WTC11 (cell line): ENCODE data around the gene AVP. TPM values are rescaled to one million over a fixed set of nuclear protein-coding genes. Genes with fewer than 3 reads are reported as not detected.

ENCODE experiments used
- ATAC-seq: fragments of 200-7000 bp; cut with Tn5 transposase; 2 replicates; pipeline ENCODE4 v1.10.0; 2021; ENCODE audit warnings: mild to moderate bottlenecking, moderate library complexity
- CTCF ChIA-PET: fragments of 300-600 bp; sonication (Branson Sonifier 250); formaldehyde crosslinking; loops from one replicate; lab custom pipeline; 2021; ENCODE audit warnings: antibody characterized with exemption; lab: Charles Lee
- POLR2A ChIA-PET: fragments of 350-600 bp; sonication (Branson Sonifier 250); formaldehyde crosslinking; loops from one replicate; lab custom pipeline; 2021; ENCODE audit warnings: antibody characterized with exemption; lab: Charles Lee
- DNase-seq: peaks from one replicate; pipeline ENCODE4 v3.0.0; 2021; ENCODE audit warnings: low spot score
- H3K27ac Mint-ChIP-seq: 2 replicates; pipeline ENCODE4 v1.8.0; 2021; ENCODE audit warnings: mixed read lengths
- H3K27me3 Mint-ChIP-seq: 2 replicates; pipeline ENCODE4 v1.8.0; 2021; ENCODE audit warnings: low read depth, mild to moderate bottlenecking, moderate library complexity, mixed read lengths
- H3K36me3 Mint-ChIP-seq: 2 replicates; pipeline ENCODE4 v1.8.0; 2021; ENCODE audit warnings: mixed read lengths
- H3K4me1 Mint-ChIP-seq: 2 replicates; pipeline ENCODE4 v1.8.0; 2022; ENCODE audit warnings: mixed read lengths
- H3K4me3 Mint-ChIP-seq: 2 replicates; pipeline ENCODE4 v1.8.0; 2021; ENCODE audit warnings: mild to moderate bottlenecking, moderate library complexity, mixed read lengths
- H3K9me3 Mint-ChIP-seq: 2 replicates; pipeline ENCODE4 v1.8.0; 2021; ENCODE audit warnings: mixed read lengths
- ATF2 ChIP-seq: sonication (generic); formaldehyde crosslinking; IDR thresholded peaks from 2 replicates; pipeline ENCODE4 v1.8.1; 2022; ENCODE audit warnings: low read depth, missing genetic modification reagents, borderline replicate concordance
- ATF6 ChIP-seq: sonication (generic); formaldehyde crosslinking; IDR thresholded peaks from 2 replicates; pipeline ENCODE4 v1.8.1; 2023; ENCODE audit warnings: mild to moderate bottlenecking, missing genetic modification reagents
- E2F1 ChIP-seq: sonication (generic); formaldehyde crosslinking; IDR thresholded peaks from 2 replicates; pipeline ENCODE4 v1.8.0; 2022; ENCODE audit warnings: mild to moderate bottlenecking, missing genetic modification reagents
- E2F4 ChIP-seq: sonication (generic); formaldehyde crosslinking; IDR thresholded peaks from 2 replicates; pipeline ENCODE4 v1.8.1; 2022; ENCODE audit warnings: low read depth, mild to moderate bottlenecking, moderate library complexity, missing genetic modification reagents, borderline replicate concordance
- FOXP4 ChIP-seq: sonication (generic); formaldehyde crosslinking; IDR thresholded peaks from 2 replicates; pipeline ENCODE4 v1.8.0; 2022; ENCODE audit warnings: mild to moderate bottlenecking, missing genetic modification reagents
- GRHL2 ChIP-seq: fragments of 250-450 bp; sonication (Bioruptor Pico); IDR thresholded peaks from 2 replicates; pipeline ENCODE4 v1.8.0; 2022; ENCODE audit warnings: mild to moderate bottlenecking, moderate library complexity; ENCODE audit not compliant: insufficient replicate concordance, severe bottlenecking
- HMGA2 ChIP-seq: fragments of 250-450 bp; sonication (Bioruptor Pico); IDR thresholded peaks from 2 replicates; pipeline ENCODE4 v1.4.0; 2021; ENCODE audit warnings: mild to moderate bottlenecking, moderate library complexity
- MLX ChIP-seq: sonication (generic); formaldehyde crosslinking; IDR thresholded peaks from 2 replicates; pipeline ENCODE4 v1.8.1; 2023; ENCODE audit warnings: mild to moderate bottlenecking, missing genetic modification reagents, moderate library complexity
- NFE2L1 ChIP-seq: sonication (generic); formaldehyde crosslinking; IDR thresholded peaks from 2 replicates; pipeline ENCODE4 v1.8.1; 2023; ENCODE audit warnings: missing genetic modification reagents
- NR3C1 ChIP-seq: sonication (generic); formaldehyde crosslinking; conservative IDR thresholded peaks from 2 replicates; pipeline ENCODE4 v1.8.1; 2023; ENCODE audit warnings: low read depth, mild to moderate bottlenecking, missing genetic modification reagents
- OVOL2 ChIP-seq: fragments of 250-450 bp; sonication (Bioruptor Pico); IDR thresholded peaks from 2 replicates; pipeline ENCODE4 v1.9.0; 2021; ENCODE audit warnings: mild to moderate bottlenecking, borderline replicate concordance
- PRRX2 ChIP-seq: fragments of 250-450 bp; sonication (Bioruptor Pico); IDR thresholded peaks from 2 replicates; pipeline ENCODE4 v1.8.0; 2021; ENCODE audit warnings: mild to moderate bottlenecking
- RELA ChIP-seq: sonication (generic); formaldehyde crosslinking; IDR thresholded peaks from 2 replicates; pipeline ENCODE4 v1.8.1; 2022; ENCODE audit warnings: missing genetic modification reagents, mild to moderate bottlenecking, borderline replicate concordance
- SMAD4 ChIP-seq: sonication (generic); formaldehyde crosslinking; IDR thresholded peaks from 2 replicates; pipeline ENCODE4 v1.8.0; 2022; ENCODE audit warnings: mild to moderate bottlenecking, missing genetic modification reagents
- STAT6 ChIP-seq: sonication (generic); formaldehyde crosslinking; conservative IDR thresholded peaks from 2 replicates; pipeline ENCODE4 v1.8.1; 2023; ENCODE audit warnings: mild to moderate bottlenecking, low read depth, missing genetic modification reagents, moderate library complexity
- TCF7 ChIP-seq: sonication (generic); formaldehyde crosslinking; IDR thresholded peaks from 2 replicates; pipeline ENCODE4 v1.8.0; 2022; ENCODE audit warnings: mild to moderate bottlenecking, low read depth, missing genetic modification reagents, moderate library complexity
- ZBTB21 ChIP-seq: sonication (generic); formaldehyde crosslinking; IDR thresholded peaks from 2 replicates; pipeline ENCODE4 v1.8.1; 2023; ENCODE audit warnings: mild to moderate bottlenecking, missing genetic modification reagents, borderline replicate concordance
- ZBTB43 ChIP-seq: sonication (generic); formaldehyde crosslinking; IDR thresholded peaks from 2 replicates; pipeline ENCODE4 v1.8.1; 2023; ENCODE audit warnings: mild to moderate bottlenecking, missing genetic modification reagents
- ZNF121 ChIP-seq: sonication (generic); formaldehyde crosslinking; IDR thresholded peaks from 2 replicates; pipeline ENCODE4 v1.8.0; 2023; ENCODE audit warnings: missing genetic modification reagents
- ZNF138 ChIP-seq: sonication (generic); formaldehyde crosslinking; conservative IDR thresholded peaks from 2 replicates; pipeline ENCODE4 v1.8.1; 2022; ENCODE audit warnings: mild to moderate bottlenecking, moderate library complexity, missing genetic modification reagents
- ZNF219 ChIP-seq: sonication (generic); formaldehyde crosslinking; IDR thresholded peaks from 2 replicates; pipeline ENCODE4 v1.8.0; 2023; ENCODE audit warnings: missing genetic modification reagents, mild to moderate bottlenecking, borderline replicate concordance
- ZNF232 ChIP-seq: sonication (generic); formaldehyde crosslinking; IDR thresholded peaks from 2 replicates; pipeline ENCODE4 v1.8.0; 2022; ENCODE audit warnings: mild to moderate bottlenecking, missing genetic modification reagents
- ZNF396 ChIP-seq: fragments of 250-450 bp; sonication (Bioruptor Pico); IDR thresholded peaks from 2 replicates; pipeline ENCODE4 v1.8.0; 2021; ENCODE audit warnings: mild to moderate bottlenecking, moderate library complexity, borderline replicate concordance
- total RNA-seq: library from RNA; stranded (reverse); gene quantifications from 3 replicates; pipeline ENCODE4 v1.2.3, GENCODE V29; 2021

The AVP gene
- total RNA-seq, 1 experiment from 2014 or later = 0.50 TPM

GRCh38 chr20:3041854-3042409, 42.6 kb downstream of the AVP start:
- Mint-ChIP-seq H3K36me3 (peaks cover 30% of the 10 kb centered on the region), H3K27me3 (no peaks in the 10 kb centered on the region), H3K27ac (peak overlapping the region; percentile 86)
- TF ChIP-seq ZNF138 (CRISPR knock-in tag) = no peak
- TF ChIP-seq PRRX2 = no peak
- no peak for TF ChIP-seq RELA (CRISPR knock-in tag)
- no peak for TF ChIP-seq E2F4 (CRISPR knock-in tag)
- no peak for TF ChIP-seq ZBTB43 (CRISPR knock-in tag)
- TF ChIP-seq NR3C1 (CRISPR knock-in tag) = no peak
- no peak for TF ChIP-seq OVOL2 (CRISPR knock-in tag)
- TF ChIP-seq SMAD4 (CRISPR knock-in tag) = no peak
- TF ChIP-seq TCF7 = no peak
- no peak for TF ChIP-seq ZBTB21
- TF ChIP-seq STAT6 = no peak
- no peak for TF ChIP-seq ZNF121
- no peak for TF ChIP-seq MLX (CRISPR knock-in tag)
- TF ChIP-seq ATF6 (CRISPR knock-in tag) = no peak
- TF ChIP-seq ZNF232 (CRISPR knock-in tag) = no peak
- TF ChIP-seq NFE2L1 = no peak
- TF ChIP-seq, all 79 proteins: peak for 0
- Mint-ChIP-seq H3K4me3 (peak overlapping the region; percentile 48), H3K9me3 (no peaks in the 10 kb centered on the region), H3K4me1 (peaks cover 24% of the 10 kb centered on the region)
- ATAC-seq (no peak), DNase-seq (peak; percentile 18)
- POLR2A ChIA-PET = no interaction called here
- CTCF ChIA-PET = interaction anchor here (0.6 to 2.7 kb wide), 11 partner anchors 10 to 368 kb away, joined by 3 to 13 read pairs (median 3); partner anchors contain the start of gene TMEM239

GRCh38 chr20:3040086-3040485, 44.4 kb downstream of the AVP start:
- Mint-ChIP-seq H3K4me1 (peaks cover 18% of the 10 kb centered on the region), H3K27ac (peak overlapping the region; percentile 9; the same call in 1 of the 2 replicates), H3K27me3 (no peaks in the 10 kb centered on the region), H3K9me3 (no peaks in the 10 kb centered on the region), H3K4me3 (no peak overlapping the region), H3K36me3 (peaks cover 40% of the 10 kb centered on the region)
- ChIA-PET CTCF (no interaction called here), POLR2A (no interaction called here)
- ATAC-seq (no peak), DNase-seq (no peak)
- TF ChIP-seq ZNF219 = no peak
- no peak for TF ChIP-seq ZNF396 (CRISPR knock-in tag)
- TF ChIP-seq ATF2 (CRISPR knock-in tag) = no peak
- no peak for TF ChIP-seq GRHL2 (CRISPR knock-in tag)
- no peak for TF ChIP-seq HMGA2 (CRISPR knock-in tag)
- no peak for TF ChIP-seq FOXP4 (CRISPR knock-in tag)
- no peak for TF ChIP-seq OVOL2 (CRISPR knock-in tag)
- TF ChIP-seq ZBTB21 = no peak
- TF ChIP-seq E2F1 = no peak
